Fibroblast of skin of scalp (primary cell): ENCODE data around the gene ZNF341.

Experiments used
- DNase-seq: peaks from one replicate; pipeline ENCODE4 v3.0.0-alpha.2; 2013

The ZNF341 gene

DNA sequence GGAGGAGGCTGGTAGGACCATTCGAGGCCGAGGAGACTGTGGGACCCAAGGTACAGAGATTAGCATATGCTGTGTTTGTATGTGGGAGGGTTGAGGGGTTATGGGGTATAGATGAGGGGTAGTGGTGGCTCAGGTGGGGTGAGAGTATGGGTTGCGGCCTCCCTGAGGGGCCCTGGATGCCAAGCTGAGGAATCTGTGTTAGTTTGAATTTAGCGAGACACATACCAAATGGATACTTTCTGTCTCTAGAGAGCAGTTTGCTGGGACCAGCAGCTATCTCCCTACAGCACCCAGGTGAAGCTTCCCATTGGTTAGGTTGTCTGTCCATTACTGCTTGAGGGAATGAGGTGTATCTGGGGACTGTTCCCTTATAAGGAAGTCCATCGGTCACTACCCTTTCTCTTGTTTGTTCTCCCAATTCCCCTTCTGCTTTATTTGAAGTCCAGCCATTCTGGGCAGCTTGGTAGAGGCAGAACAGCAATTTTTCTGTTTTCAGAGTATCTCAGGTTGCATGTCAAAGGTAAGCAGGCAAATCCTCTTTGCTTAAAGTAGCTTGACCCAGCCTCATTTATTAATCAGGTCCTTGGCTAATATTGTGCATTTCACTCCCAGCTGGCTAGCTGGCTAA lies 94.6 kb downstream of the ZNF341 start:
- DNase-seq = no peak

DNA sequence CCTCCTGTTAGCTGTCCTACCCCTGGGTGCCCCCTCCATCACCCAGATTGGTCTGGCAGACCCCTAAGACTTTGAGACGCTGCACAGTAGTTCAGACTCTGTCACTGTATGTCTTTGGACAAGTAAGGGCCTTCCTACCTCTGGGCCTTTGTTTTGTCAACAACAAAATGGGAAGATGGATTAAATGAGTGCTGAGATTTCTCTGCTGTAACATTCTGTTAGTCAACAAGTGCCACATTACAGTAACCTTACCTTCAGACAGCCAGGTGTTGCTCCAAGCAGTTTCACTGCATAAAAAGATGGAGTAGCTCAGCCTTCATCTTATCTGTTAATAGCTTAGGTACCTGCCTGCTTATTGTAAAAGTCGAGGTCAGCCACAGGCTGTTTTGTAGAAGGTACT lies 95.3 kb downstream of the ZNF341 start:
- DNase-seq = no peak

DNA sequence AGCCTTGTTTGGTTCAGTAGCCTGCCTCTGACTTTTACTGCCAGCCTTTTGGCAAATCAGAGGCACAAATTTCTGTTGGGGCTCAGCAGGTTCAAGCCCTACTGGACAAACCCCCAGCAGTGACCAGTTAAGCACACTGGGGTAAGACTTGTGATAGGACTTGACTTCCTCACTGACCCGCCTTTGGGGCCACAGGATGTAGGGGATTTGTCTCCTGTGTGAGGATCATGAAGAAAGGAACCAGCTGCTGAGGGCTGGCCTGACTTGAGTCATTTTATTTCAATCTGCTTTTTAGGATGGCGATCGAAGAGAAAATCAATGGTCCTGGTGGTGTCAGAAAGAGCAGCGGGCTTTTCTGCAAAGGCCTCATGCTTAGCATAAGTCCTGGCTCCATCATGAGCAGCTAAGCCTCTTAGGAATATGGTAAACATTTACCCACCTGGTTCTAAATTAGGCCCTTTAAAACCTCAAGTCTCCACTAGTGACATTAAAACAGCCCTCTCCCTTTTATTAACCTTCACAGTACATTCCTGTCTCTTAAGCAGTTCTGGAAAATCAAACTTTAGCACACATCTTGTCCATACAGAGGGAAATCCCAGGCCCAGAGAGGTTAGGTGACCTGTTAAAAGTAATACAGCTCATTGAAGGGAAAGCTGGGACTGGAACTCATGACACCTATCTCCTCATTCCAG lies 96.0 kb downstream of the ZNF341 start:
- no peak for DNase-seq

DNA sequence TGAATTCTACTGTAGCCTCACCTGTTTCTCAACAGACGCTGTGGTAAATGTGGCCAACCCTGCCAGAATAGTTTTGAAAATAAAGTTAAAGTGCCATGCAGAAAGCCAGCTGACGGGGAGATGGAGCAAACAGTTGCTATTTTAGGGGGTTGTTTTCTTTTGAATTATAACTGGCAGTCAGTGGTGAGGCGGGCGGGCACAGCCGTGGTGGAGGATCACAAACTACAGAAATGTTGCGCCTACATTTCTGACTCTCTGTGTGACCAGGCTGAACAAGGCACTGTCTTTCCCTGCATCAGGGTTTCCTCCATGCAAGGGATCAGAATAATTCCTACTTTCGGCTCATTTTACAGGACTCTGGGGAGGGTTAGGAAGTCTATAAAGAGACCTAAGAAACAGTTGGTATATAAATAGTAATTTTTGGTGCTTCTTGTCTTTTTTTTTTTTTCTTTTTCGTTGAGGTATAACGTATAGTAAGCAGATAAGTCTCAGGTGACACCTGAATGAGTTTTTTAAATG lies 96.6 kb downstream of the ZNF341 start:
- no peak for DNase-seq

DNA sequence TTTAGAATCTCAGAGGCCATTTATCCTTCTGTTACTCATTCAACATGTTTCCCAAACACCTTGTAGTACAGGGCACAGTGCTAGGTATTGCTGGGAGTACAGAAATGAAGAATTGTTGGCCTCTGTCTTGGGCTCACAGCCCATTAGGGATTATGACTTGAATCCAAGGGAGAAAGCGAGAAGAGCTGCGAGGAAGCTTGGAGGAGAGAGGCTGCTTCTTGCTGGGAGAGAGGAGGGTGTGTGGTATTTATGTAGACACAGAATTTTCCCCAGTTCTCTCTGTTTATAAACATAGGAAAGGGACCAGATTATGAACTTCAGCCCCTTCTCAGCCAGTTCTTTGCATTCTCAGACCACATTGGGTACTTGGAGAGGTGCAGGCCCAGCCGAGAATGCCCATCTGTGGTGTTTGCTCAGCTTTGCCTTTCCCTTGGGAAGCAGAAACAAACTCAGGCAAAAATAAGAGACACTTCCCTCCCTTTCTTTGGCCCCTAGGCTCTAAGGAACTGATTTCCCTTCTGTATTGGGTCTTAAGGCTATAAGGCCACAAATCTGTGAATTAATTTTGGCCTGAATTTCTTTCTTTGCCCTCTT lies 97.3 kb downstream of the ZNF341 start:
- DNase-seq = no peak

DNA sequence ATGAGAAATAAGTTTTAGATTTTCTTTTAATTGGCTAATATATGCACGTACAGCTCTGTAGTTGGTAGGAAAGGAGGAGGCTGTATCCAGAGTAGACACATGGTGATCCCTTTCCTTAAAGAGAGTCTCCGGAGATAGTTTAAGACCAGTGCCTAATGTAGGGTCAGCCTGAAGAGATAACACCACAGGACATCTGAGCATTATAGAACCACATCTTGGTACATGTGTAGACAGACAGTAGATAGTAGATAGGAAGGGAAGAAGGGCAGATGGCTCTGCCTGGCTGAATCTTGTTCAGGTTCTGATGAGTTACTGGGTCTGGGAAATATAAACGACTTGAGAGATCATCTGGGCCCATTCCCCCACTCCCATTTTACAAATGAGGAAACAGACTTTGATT lies 97.8 kb downstream of the ZNF341 start:
- no peak for DNase-seq

DNA sequence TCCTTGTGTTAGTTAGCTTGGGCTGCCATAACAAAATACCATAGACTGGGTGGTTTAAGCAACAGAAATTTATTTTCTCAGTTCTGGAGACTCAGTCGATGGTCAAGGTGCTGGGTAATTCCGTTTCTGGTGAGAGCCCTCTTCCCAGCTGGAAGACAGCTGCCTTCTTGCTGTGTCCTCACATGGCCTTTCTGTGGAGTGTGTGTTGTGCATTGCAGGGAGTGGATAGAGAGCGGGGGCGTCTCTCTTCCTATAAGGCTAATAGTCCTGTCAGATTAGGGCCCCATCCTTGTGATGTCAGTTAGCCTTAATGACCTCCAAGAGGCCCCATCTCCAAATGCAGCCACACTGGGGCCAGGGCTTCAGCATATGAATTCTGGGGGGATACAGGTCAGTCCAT lies 98.6 kb downstream of the ZNF341 start:
- DNase-seq = no peak

DNA sequence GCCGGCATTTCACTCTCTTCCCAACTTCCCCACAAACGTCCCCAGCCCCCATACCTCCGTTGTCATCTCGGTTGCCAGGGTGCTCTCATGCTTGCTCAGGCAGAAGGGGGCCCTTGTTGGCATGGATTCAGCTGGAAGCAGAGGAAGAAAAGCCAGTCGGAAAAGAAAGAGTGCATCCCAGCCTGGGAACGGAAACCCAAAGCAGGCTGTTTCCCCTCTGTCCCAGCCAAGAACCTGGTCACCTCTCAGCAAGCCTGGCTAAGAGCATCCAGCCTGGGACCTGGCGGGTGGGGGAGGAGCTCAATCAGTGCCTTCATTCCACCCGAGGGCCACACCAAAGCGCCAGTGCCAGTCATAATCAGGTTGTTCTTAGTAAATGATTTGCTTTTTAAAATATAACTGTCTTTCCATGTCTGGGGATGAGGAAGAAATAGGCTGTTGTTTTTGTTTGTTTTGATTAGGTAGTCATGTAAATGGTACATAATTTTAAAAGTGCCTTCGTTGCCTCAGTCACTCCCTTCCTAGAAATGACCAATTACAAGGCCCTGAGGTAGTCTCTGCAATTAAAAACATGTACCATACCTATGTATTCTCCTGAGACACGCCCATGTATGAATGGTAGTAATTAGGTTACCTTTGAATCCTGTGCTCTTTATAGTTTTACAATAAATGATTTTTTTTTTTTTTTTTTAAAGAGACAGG lies 100.5 kb downstream of the ZNF341 start:
- peak; percentile 50 for DNase-seq

DNA sequence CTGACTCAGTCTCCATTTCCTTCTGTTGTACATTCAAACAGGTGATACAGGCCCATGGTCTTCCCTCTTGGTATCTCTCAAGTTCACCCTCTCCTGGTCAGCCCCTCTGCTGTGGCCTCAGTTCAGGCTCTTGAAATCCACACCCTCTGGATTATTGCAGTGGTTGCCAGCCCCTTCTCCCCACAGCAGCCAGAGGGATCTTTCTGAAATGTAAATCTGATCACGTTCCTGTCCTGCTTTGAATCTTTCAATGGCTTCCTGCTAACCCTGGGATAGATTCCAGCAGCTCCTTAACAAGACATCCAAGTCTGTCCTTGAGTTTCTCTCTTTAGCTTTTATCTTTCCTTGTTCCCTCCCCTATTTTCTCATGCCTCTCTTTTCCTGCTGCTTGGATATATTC lies 101.5 kb downstream of the ZNF341 start:
- DNase-seq = no peak

DNA sequence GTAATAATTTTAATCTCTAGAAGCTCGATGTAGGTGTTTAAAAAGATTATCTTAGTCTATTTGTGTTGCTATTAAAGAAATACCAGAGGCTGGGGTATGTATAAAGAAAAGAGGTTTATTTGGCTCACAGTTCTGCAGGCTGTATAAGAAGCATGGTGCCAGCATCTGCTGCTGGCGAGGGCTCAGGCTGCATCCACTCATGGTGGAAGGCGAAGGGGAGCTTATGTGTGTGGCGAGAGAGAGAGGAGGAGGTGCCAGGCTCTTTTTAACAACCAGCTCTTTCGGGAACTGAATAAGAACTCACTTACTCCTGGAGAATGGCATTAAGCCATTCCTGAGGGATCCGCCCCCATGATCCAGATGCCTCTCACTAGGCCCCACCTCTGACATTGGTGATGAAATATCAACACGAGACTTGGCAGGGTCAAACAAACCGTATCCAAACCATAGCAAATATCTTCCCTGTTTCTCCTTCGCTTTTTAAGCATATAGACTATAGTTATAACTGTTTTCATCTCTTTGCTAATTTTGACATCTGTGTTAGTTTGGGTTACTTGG lies 103.9 kb downstream of the ZNF341 start:
- DNase-seq = no peak

DNA sequence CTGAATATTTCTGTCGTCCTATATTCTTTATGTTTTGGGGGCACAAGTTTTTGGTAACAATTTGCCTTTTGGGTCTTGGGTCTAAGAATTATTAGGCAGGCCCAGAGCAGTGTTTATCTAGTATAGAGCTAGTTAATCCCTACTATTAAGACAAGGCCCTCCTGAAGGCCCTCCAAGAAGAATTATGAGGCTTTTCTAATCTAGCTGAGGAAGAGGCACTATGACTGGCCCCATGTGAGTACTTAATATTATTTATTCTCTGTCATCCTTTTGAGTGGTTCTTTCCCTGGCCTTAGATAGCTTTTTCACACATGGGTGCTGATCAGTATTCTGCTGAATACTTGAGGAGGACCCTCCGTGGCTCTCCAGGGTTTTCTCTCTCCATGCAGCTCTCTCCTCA lies 104.5 kb downstream of the ZNF341 start:
- DNase-seq = no peak

DNA sequence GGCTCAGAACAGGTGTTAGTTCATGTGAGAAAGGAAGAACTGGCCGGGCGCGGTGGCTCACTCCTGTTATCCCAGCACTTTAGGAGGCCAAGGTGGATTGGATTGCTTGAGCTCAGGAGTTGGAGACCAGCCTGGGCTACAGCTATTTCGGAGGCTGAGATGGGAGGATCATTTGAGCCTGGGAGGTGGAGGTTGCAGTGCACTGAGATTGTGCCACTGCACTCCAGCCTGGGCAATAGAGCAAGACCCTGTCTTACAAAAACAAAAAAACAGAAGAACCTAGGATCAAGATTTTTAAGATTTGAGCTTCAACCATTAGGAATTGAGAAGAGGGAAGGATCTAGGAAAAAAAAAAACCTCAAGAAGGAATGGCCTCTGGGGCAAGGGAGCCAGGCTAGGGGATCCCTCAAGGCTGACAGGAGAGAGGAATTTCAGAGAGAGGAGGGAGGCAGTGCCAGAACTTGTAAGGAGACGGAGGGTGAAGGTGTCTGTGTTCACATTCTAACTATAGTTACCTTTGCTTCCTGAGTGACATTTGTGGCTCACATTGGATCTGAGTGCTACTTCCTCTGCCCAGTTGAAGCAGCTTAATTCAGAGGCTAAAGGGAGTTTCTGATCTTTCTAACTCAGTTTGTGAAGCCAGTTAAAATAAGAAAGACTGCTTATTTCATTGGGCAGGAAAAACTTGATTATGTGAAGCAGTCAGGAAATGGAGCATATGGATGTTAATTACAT lies 105.5 kb downstream of the ZNF341 start:
- no peak for DNase-seq

DNA sequence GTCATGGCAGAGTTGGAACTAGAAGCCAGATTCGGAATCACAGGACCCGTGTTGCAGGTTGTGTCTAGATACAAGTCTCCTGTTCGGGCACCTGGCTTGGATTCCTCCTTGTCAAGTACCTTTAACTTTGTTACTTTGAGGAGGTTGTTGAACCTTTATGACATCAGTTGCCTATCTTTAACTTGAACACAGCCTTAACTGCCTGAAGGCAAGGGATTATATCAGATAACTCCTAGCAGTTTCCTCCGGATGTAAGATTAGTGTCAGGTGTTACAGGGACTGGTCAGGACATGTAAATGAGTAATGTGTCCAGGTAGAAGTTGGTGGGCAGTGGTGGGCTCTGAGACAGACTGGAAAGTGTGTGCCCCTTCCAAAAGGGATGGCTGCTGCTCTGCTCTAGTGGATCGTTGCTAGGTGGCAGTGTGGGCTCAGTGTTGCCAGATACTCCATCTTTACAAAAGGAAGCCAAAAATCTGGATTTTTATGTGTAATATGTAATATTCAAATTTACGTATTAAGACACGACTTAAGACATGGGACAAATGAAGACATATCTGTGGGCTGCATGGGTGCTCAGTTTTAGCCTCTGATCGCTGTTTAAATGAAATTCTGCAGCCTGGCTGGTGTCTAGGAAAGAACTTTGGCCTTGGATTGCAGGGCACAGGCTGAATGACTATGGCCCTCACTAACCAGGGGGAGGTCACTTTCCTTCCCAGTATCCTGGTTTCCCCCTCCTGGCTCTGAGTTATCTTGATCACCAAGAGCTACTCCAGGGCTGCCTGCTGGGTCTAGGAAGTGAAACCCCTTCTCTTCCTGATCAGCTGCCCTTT lies 106.5 kb downstream of the ZNF341 start:
- DNase-seq = no peak

DNA sequence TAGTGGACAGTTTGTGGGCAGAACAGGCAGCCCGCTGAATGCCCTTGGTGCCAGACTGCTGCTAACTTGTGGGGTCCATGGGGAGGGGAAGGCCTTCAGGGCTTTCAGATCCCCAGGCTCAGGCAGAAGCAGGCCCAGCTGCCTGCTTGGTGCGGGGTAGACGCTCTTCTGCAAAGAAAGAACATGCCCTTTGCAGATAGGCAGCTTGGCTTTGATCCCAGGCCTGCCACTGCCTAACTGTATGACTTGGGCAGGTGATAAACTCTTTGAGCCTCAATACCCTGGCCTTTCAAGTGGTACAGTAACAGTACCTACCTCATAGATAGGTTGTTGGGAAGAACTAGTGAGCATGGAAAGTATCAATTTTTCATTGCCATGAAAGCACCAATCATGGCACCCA lies 107.8 kb downstream of the ZNF341 start:
- DNase-seq = no peak

DNA sequence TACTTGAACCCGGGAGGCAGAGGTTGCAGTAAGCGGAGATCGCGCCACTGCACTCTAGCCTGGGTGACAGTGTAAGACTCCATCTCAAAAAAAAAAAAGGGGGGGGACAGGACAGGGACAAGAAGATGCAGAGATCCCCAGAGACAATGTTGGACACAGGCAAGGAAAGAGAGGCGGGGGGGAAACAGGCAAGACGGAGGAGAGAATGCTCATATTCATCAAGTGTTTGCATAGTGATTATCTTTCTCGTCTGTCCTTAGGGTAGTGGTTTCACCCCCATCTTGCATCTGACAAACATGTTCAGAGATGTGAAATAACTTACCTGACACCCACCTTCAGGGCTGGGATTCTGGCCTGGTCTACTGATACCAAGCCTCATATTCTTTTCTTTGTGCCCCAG lies 108.4 kb downstream of the ZNF341 start:
- DNase-seq = no peak

DNA sequence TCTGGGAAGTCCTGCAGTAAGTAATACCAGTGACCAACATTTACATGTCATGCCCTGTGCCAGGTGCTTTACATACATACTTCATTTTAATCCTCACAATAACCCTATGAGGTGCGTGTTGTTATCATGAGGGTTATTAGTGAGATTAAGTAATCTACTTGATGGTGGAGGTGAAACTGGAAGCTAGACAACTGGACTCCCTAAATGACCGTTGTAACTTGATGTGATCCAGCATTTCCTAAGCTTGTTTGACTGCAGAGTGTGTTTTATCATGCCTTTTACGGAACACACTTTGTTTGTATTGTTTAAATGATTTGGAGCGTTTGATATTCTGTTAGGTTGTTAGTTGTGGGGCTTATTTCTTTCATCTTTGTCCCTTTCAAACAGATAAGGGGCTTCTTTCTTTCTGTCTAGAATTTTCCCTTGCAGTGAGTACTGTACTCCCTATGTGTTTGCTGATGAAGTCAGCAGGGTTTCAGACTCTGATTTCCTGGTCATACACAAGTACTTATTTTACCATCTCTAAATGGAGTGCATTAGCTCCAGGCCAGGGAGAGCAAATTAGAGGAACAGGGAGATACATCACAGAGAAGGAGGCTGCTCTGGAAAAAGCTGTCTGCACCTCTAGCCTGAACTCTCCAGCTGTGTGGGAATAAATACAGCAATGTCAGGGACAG lies 109.1 kb downstream of the ZNF341 start:
- DNase-seq = no peak

DNA sequence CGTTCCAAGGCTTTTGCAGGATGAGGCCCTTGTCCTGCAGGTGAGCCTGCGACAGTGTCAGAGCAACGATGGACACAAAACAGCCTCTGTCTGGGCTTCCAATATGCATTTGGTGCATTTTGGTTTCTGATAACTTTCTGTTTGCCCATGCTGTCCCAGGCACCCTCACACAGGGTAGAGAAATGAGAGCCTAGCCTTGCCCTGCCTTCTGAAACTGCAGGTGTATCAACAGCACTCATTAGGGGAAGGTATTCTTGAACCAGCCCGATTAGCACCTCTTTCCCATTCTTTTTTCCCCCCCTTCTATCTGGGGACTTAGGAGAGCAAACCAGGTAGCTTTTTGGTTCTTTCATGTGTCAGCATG lies 109.6 kb downstream of the ZNF341 start:
- DNase-seq = no peak
